Mesothelial cell of epicardium (in vitro differentiated cells): ENCODE results near the gene SSH2. TPM values are rescaled to one million over a fixed set of nuclear protein-coding genes. Genes with fewer than 3 reads are reported as not detected.

Source experiments
- DNase-seq, 2 experiments: peaks; one replicate each; pipeline ENCODE4 v3.0.0; 2021; ENCODE audit warnings: low spot score in 2 of 2; ENCODE audit not compliant: unreplicated experiment in 2 of 2
- H3K27ac Mint-ChIP-seq: 2 replicates; pipeline ENCODE4 v1.8.0; 2021; ENCODE audit warnings: mixed read lengths
- H3K27me3 Mint-ChIP-seq: 2 replicates; pipeline ENCODE4 v1.8.0; 2021; ENCODE audit warnings: low read depth, mixed read lengths
- H3K36me3 Mint-ChIP-seq: 2 replicates; pipeline ENCODE4 v1.8.0; 2021; ENCODE audit warnings: mixed read lengths
- H3K4me1 Mint-ChIP-seq: 2 replicates; pipeline ENCODE4 v1.8.0; 2021; ENCODE audit warnings: mixed read lengths
- H3K4me3 Mint-ChIP-seq: 2 replicates; pipeline ENCODE4 v1.8.0; 2021; ENCODE audit warnings: mild to moderate bottlenecking, moderate library complexity, mixed read lengths
- H3K9me3 Mint-ChIP-seq: 2 replicates; pipeline ENCODE4 v1.8.0; 2021; ENCODE audit warnings: mixed read lengths
- total RNA-seq: library from RNA; stranded (reverse); gene quantifications from 3 replicates; pipeline ENCODE4 v1.2.1, GENCODE V29; 2021
- TF ChIP-seq, protein P1 (sequence below): fragments of 200-600 bp; sonication (generic); IDR thresholded peaks from one replicate; pipeline ENCODE4 v1.5.0; 2021; ENCODE audit warnings: antibody characterized with exemption; ENCODE audit not compliant: unreplicated experiment

Gene SSH2
- total RNA-seq, 1 donor from 2014 or later = 23.7 TPM

- H3K9me3 Mint-ChIP-seq = no peaks in the 10 kb centered on the region
- DNase-seq = no peak
- H3K4me1 Mint-ChIP-seq = peaks cover 21% of the 10 kb centered on the region
- TF ChIP-seq, protein P1, sequence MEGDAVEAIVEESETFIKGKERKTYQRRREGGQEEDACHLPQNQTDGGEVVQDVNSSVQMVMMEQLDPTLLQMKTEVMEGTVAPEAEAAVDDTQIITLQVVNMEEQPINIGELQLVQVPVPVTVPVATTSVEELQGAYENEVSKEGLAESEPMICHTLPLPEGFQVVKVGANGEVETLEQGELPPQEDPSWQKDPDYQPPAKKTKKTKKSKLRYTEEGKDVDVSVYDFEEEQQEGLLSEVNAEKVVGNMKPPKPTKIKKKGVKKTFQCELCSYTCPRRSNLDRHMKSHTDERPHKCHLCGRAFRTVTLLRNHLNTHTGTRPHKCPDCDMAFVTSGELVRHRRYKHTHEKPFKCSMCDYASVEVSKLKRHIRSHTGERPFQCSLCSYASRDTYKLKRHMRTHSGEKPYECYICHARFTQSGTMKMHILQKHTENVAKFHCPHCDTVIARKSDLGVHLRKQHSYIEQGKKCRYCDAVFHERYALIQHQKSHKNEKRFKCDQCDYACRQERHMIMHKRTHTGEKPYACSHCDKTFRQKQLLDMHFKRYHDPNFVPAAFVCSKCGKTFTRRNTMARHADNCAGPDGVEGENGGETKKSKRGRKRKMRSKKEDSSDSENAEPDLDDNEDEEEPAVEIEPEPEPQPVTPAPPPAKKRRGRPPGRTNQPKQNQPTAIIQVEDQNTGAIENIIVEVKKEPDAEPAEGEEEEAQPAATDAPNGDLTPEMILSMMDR = no peak
- peaks cover 15% of the 10 kb centered on the region for H3K36me3 Mint-ChIP-seq
- no peak overlapping the region for H3K4me3 Mint-ChIP-seq
- no peaks in the 10 kb centered on the region for H3K27me3 Mint-ChIP-seq
- H3K27ac Mint-ChIP-seq = peak overlapping the region; percentile 59
Measured at GRCh38 chr17:29584452-29585079, 345.5 kb downstream of the SSH2 start.

DNA sequence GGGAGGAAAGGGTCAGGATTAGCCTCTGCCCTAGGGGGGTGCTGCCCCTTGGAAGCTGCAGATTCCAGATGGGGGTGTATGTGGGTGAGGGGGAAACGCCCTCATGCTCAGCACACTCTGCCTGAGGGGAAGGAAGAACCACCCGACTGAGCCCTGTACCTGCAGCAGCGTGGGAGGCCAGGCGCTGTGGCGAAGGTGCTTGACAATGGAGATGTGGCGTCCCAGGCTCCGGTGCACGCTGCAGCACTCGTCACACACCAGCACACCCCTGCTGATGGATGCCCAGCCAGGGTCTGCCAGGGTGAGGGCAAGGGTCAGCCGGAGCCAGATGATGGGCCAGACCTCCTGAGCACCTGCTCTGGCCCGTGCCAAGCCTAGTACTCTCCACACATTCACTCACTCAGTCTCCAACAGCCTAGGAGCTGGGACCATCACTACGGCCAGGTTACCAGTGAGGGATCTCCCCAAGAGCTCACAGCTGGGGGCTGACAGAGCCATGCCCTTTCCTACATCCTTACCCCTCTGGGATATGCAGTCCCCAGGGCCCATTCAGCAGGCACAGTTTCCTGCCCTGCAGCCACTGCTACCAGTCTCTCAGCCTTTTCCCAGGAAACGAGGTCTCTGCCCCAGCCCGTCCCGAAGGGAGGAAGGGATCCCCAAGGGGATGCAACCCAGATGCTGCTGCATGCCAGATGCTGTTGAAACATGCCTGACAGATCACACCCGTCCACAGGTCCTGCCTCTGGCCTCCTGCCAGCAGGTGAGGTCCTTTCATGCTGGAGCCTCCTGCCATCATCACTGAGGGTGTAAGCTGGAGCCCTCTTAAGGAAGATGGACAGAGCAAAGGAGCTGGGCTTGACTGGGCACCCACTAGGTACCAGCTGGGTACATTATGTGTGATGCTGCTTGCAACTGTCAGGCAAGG is 346.4 kb downstream of the SSH2 start:
- no peak overlapping the region for H3K27ac Mint-ChIP-seq
- no peaks in the 10 kb centered on the region for H3K9me3 Mint-ChIP-seq
- H3K36me3 Mint-ChIP-seq = peaks cover 15% of the 10 kb centered on the region
- H3K4me1 Mint-ChIP-seq = peaks cover 21% of the 10 kb centered on the region
- DNase-seq = no peak
- TF ChIP-seq, protein P1 = no peak
- no peaks in the 10 kb centered on the region for H3K27me3 Mint-ChIP-seq
- no peak overlapping the region for H3K4me3 Mint-ChIP-seq

DNA sequence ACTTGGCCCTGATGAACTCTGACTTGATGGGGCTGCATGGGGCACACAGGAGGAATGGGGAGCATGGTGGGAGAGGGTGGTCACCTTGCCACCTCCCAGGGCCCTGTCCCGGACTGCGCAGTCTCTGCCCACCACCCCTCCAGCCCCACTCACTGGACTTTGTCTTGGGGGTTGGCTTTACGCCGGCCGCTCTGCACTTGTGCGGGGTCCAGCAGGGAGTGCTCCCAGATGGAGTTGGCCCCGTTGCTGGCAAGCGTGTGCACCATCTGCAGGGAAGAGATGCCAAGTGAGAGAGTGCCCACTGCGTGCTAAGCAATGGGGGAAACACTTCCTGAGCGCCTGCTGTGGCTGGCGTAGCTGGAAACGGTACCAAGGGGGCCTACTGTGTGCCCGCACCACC is 347.3 kb downstream of the SSH2 start:
- H3K9me3 Mint-ChIP-seq = no peaks in the 10 kb centered on the region
- no peak overlapping the region for H3K4me3 Mint-ChIP-seq
- H3K27ac Mint-ChIP-seq = no peak overlapping the region
- TF ChIP-seq, protein P1 = no peak
- peaks cover 15% of the 10 kb centered on the region for H3K36me3 Mint-ChIP-seq
- no peaks in the 10 kb centered on the region for H3K27me3 Mint-ChIP-seq
- peaks cover 15% of the 10 kb centered on the region for H3K4me1 Mint-ChIP-seq
- DNase-seq = no peak

DNA sequence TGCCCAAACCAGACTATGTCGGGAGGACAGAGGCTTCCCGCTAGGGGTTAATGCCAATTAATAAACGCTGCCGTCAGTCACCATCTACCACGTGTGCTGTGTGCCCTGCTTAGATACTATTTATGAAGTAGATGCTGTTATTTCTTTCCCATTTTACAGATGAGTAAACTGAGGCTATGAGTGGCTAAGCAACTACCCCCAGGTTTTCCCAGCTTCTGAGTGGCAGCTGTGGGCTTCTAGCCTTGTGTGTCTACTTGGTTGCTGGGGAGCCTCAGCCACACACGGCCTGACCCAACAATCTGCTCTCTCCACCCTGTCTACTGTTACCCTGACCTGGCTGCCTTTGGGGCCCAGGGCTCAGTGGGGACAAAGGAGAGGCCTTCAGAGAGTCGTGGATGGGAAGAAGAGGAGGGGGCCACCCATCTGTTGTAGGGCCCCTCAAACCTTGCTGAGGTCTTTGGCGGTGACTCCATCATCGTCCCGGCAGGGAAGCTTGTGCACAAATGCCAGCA is 347.7 kb downstream of the SSH2 start:
- DNase-seq = no peak
- H3K27me3 Mint-ChIP-seq = no peaks in the 10 kb centered on the region
- H3K4me1 Mint-ChIP-seq = peaks cover 10% of the 10 kb centered on the region
- no peak overlapping the region for H3K4me3 Mint-ChIP-seq
- H3K27ac Mint-ChIP-seq = no peak overlapping the region
- peaks cover 15% of the 10 kb centered on the region for H3K36me3 Mint-ChIP-seq
- H3K9me3 Mint-ChIP-seq = no peaks in the 10 kb centered on the region
- TF ChIP-seq, protein P1 = no peak

DNA sequence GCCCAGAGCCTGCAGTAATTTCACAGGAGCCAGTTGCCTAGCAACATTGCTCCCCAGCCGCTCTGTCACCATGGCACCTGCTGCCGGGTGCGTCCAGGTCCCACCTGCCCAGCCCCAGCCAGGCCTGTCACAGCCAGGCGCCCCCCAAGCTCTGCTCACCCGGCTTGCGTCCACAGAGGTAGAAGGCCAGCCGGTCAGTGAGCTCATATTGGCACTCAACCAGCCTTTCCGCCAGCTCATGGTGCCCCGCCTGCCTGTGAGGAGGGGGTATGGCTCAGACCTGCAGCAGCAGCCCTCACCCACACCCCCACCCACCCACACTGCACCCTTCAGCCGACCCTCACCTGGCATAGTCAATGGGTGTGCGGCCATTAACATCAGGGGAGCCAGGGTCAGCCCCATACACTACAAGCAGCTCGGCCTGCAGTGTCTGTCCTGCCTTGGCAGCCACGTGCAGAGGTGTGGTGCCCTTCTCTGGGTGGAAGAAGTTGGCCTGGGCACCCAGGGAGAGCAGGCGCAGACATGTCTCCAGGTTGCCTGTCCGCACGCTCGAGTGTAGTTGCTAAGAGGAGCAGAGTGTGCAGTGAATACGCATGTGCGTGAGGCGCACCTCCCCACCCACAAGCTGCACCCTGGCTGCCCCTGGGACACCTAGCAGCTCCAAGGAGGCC is 348.3 kb downstream of the SSH2 start:
- Mint-ChIP-seq H3K9me3 (no peaks in the 10 kb centered on the region), H3K4me3 (no peak overlapping the region), H3K27ac (no peak overlapping the region), H3K4me1 (peaks cover 9% of the 10 kb centered on the region), H3K36me3 (peaks cover 15% of the 10 kb centered on the region), H3K27me3 (no peaks in the 10 kb centered on the region)
- TF ChIP-seq, protein P1 = no peak
- no peak for DNase-seq
